Measurements from ENCODE around the gene MUCL3. TPM values are rescaled to one million over a fixed set of nuclear protein-coding genes. Genes with fewer than 3 reads are reported as not detected.

Gene MUCL3
- total RNA-seq, 1 donor from 2014 or later, result not detected

GRCh38 chr6:30955367-30956042 is 14.7 kb downstream of the MUCL3 start:
- DNase-seq (ENCODE audit: low spot score), result peak; percentile 19
- Mint-ChIP-seq H3K4me1 (ENCODE audit: unreplicated experiment) (peaks cover 43% of the 10 kb centered on the region), H3K36me3 (ENCODE audit: low read depth, unreplicated experiment) (no peaks in the 10 kb centered on the region), H3K27ac (ENCODE audit: unreplicated experiment) (no peak overlapping the region), H3K9me3 (ENCODE audit: unreplicated experiment) (no peaks in the 10 kb centered on the region), H3K27me3 (ENCODE audit: unreplicated experiment) (peaks cover 5% of the 10 kb centered on the region), H3K4me3 (ENCODE audit: unreplicated experiment) (no peak overlapping the region)
- no peak for TF ChIP-seq CTCF (IDR thresholded peaks at IDR 0.05; ENCODE audit: unreplicated experiment)

GRCh38 chr6:30957716-30958115 is 16.9 kb downstream of the MUCL3 start:
- Mint-ChIP-seq H3K27ac (ENCODE audit: unreplicated experiment) (peak overlapping the region; percentile 79), H3K27me3 (ENCODE audit: unreplicated experiment) (peaks cover 1% of the 10 kb centered on the region), H3K4me3 (ENCODE audit: unreplicated experiment) (peak overlapping the region; percentile 68), H3K36me3 (ENCODE audit: low read depth, unreplicated experiment) (no peaks in the 10 kb centered on the region), H3K4me1 (ENCODE audit: unreplicated experiment) (peaks cover 38% of the 10 kb centered on the region), H3K9me3 (ENCODE audit: unreplicated experiment) (no peaks in the 10 kb centered on the region)
- TF ChIP-seq CTCF (IDR thresholded peaks at IDR 0.05; ENCODE audit: unreplicated experiment), result no peak
- DNase-seq (ENCODE audit: low spot score), result no peak

- Mint-ChIP-seq H3K4me3 (ENCODE audit: unreplicated experiment) (no peak overlapping the region), H3K27me3 (ENCODE audit: unreplicated experiment) (peaks cover 6% of the 10 kb centered on the region), H3K27ac (ENCODE audit: unreplicated experiment) (no peak overlapping the region), H3K9me3 (ENCODE audit: unreplicated experiment) (no peaks in the 10 kb centered on the region), H3K4me1 (ENCODE audit: unreplicated experiment) (peaks cover 27% of the 10 kb centered on the region), H3K36me3 (ENCODE audit: low read depth, unreplicated experiment) (peaks cover 6% of the 10 kb centered on the region)
- DNase-seq (ENCODE audit: low spot score), result no peak
- TF ChIP-seq CTCF (IDR thresholded peaks at IDR 0.05; ENCODE audit: unreplicated experiment), result no peak
Observed at GRCh38 chr6:30960907-30961673, 20.3 kb downstream of the MUCL3 start.

- Mint-ChIP-seq H3K9me3 (ENCODE audit: unreplicated experiment) (no peaks in the 10 kb centered on the region), H3K27ac (ENCODE audit: unreplicated experiment) (no peak overlapping the region), H3K4me1 (ENCODE audit: unreplicated experiment) (peaks cover 11% of the 10 kb centered on the region), H3K4me3 (ENCODE audit: unreplicated experiment) (no peak overlapping the region), H3K36me3 (ENCODE audit: low read depth, unreplicated experiment) (peaks cover 6% of the 10 kb centered on the region), H3K27me3 (ENCODE audit: unreplicated experiment) (peaks cover 6% of the 10 kb centered on the region)
- no peak for TF ChIP-seq CTCF (IDR thresholded peaks at IDR 0.05; ENCODE audit: unreplicated experiment)
- no peak for DNase-seq (ENCODE audit: low spot score)
Observed at GRCh38 chr6:30962716-30963115, 21.9 kb downstream of the MUCL3 start.

- Mint-ChIP-seq H3K4me1 (ENCODE audit: unreplicated experiment) (peaks cover 4% of the 10 kb centered on the region), H3K9me3 (ENCODE audit: unreplicated experiment) (no peaks in the 10 kb centered on the region), H3K27ac (ENCODE audit: unreplicated experiment) (no peak overlapping the region), H3K27me3 (ENCODE audit: unreplicated experiment) (peaks cover 6% of the 10 kb centered on the region), H3K4me3 (ENCODE audit: unreplicated experiment) (no peak overlapping the region), H3K36me3 (ENCODE audit: low read depth, unreplicated experiment) (peaks cover 6% of the 10 kb centered on the region)
- DNase-seq (ENCODE audit: low spot score), result no peak
- no peak for TF ChIP-seq CTCF (IDR thresholded peaks at IDR 0.05; ENCODE audit: unreplicated experiment)
Observed at GRCh38 chr6:30963641-30964040, 22.9 kb downstream of the MUCL3 start.

Data from endothelial cell (in vitro differentiated cells).